Cardiac muscle cell (in vitro differentiated cells and primary cell): ENCODE data around the gene TAPBP. TPM values are rescaled to one million over a fixed set of nuclear protein-coding genes. Genes with fewer than 3 reads are reported as not detected.
"Not testable (repeated sequence)": the region's sequence is repeated elsewhere in the genome, so short reads cannot be mapped to it uniquely, and the experiment has no call there.

Experiments
- DNase-seq, 2 donors: peaks; one replicate each; pipeline versions ENCODE4 v3.0.0 to v3.0.0-alpha.2; 2010 to 2017; ENCODE audit warnings: low read depth in 1 of 2, low spot score in 1 of 2
- H3K27ac ChIP-seq: fragments of 200-600 bp; sonication (generic); 2 replicates; pipeline ENCODE4 v1.5.1; 2016
- H3K27me3 ChIP-seq: fragments of 200-600 bp; sonication (generic); 2 replicates; pipeline ENCODE4 v1.6.0; 2016; ENCODE audit warnings: control low read depth
- H3K36me3 ChIP-seq: fragments of 200-600 bp; sonication (generic); 2 replicates; pipeline ENCODE4 v1.5.1; 2016; ENCODE audit warnings: control low read depth
- H3K4me1 ChIP-seq: fragments of 200-600 bp; sonication (generic); 2 replicates; pipeline ENCODE4 v1.8.1; 2017; ENCODE audit warnings: low read depth, mild to moderate bottlenecking, mixed run types
- H3K4me3 ChIP-seq: fragments of 200-600 bp; sonication (generic); 2 replicates; pipeline ENCODE4 v1.5.1; 2016; ENCODE audit warnings: mild to moderate bottlenecking
- H3K9me3 ChIP-seq: fragments of 200-600 bp; sonication (generic); 2 replicates; pipeline ENCODE4 v1.5.1; 2017; ENCODE audit warnings: low read depth, mild to moderate bottlenecking, control low read depth
- polyA plus RNA-seq: library from polyadenylated mRNA; unstranded; fragments of >200 nt; fragmentation: Nextera tagmentation; extraction: Ambion mirVana; gene quantifications from 2 replicates; pipeline ENCODE4 v1.2.1, GENCODE V29; 2016
- total RNA-seq: library from RNA; depleted of rRNA; stranded (reverse); fragments of >200 nt; gene quantifications from 2 replicates; pipeline ENCODE4 v1.2.3, GENCODE V29; 2016
- TF ChIP-seq, protein P1 (sequence below): IDR thresholded peaks from 2 replicates; pipeline ENCODE4 v1.5.1; 2012; ENCODE audit warnings: low read depth, mild to moderate bottlenecking, low read length

Gene TAPBP
- total RNA-seq (29.9 and 36.4 TPM in 2 replicates), polyA plus RNA-seq (30.8 and 39.2 TPM in 2 replicates)

DNA sequence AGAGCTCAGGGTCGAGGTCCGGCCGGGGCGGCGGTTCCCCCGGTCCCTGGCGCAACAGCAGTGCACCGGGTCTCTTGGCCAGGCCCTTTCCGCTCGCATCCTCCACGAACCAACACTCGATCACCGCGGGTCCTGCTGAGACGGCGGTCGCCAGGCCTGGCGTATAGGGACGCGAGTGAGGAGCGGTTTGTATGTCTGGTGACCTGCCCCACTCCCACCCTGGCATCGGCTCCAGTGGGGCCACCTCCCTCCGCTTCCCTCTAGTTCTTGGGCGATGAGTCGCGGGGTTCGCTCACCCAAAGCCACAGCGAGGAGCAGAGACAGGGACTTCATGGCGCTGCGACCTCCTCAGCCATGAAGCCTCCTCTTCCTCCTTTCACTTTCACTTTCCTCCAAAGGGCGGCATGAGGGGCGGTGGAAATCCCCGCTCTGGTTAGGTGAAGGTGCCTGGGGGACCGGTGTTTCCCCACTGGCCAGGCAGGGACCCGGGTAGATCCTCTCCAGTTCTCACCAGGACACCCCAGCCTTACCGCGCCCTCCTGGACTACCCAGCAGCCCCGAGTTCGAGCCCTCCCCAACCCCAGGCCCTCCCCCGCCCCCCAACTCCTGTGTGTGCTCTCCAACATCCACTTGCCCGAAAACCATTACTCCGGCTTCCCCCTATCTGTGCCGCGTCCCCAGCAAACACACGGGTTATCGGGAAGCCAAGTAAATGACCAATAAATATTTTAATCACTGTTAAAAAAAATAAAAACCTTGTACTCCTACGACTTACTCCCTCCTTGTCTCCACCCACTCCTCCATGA, at the start of gene TAPBP:
TAPBP (minus strand) TSS at position 370 of the 806 bp plus-strand sequence; CDS start at position 333, 37 bp downstream.
- no peaks in the 10 kb centered on the region for H3K27me3 ChIP-seq
- TF ChIP-seq, protein P1, sequence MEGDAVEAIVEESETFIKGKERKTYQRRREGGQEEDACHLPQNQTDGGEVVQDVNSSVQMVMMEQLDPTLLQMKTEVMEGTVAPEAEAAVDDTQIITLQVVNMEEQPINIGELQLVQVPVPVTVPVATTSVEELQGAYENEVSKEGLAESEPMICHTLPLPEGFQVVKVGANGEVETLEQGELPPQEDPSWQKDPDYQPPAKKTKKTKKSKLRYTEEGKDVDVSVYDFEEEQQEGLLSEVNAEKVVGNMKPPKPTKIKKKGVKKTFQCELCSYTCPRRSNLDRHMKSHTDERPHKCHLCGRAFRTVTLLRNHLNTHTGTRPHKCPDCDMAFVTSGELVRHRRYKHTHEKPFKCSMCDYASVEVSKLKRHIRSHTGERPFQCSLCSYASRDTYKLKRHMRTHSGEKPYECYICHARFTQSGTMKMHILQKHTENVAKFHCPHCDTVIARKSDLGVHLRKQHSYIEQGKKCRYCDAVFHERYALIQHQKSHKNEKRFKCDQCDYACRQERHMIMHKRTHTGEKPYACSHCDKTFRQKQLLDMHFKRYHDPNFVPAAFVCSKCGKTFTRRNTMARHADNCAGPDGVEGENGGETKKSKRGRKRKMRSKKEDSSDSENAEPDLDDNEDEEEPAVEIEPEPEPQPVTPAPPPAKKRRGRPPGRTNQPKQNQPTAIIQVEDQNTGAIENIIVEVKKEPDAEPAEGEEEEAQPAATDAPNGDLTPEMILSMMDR = no peak
- peaks cover 8% of the 10 kb centered on the region for H3K4me1 ChIP-seq
- DNase-seq = peak; percentile 56 to 59
- no peak within 1 kb of the TSS for H3K27ac ChIP-seq
- H3K4me3 ChIP-seq = peak within 1 kb of the TSS; percentile 49
- H3K36me3 ChIP-seq = peaks cover 5% of the 10 kb centered on the region
- H3K9me3 ChIP-seq = no peaks in the 10 kb centered on the region

DNA sequence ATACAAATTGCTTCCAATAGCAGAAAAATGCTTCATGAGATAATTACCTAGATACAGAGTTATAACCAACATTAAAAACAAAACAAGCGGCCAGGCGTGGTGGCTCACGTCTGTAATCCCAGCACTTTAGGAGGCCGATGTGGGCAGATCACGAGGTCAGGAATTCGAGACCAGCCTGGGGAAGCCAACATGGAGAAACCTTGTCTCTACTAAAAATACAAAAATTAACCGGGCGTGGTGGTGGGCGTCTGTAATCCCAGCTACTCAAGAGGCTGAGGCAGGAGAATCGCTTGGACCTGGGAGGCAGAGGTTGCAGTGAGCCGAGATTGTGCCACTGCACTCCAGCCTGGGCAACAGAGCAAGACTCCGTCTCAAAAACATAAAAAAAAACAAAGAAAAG, 49.6 kb upstream of the TAPBP start:
- not testable (repeated sequence) for H3K27me3 ChIP-seq, H3K4me3 ChIP-seq, H3K27ac ChIP-seq, H3K36me3 ChIP-seq, H3K9me3 ChIP-seq, DNase-seq
- peaks cover 31% of the 10 kb centered on the region for H3K4me1 ChIP-seq

DNA sequence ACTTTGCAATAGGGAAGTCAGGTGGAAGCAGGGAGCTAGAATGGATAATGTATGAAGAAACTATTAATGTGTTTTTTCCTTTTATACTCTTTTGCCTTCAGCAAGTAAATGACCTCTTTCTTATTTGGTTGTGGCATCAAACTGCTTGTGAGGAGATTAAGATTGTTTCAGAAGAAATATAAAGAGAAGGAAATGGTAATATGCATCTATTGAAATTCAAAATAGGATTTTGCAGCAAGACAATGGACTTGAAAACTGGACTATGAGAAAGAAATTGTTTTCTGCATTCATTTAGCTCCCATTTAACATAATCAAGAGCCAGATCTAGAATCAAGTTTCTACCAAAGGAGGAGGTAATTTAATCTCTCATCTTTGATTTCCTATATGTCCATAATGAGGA, 45.5 kb upstream of the TAPBP start:
- Histone ChIP-seq H3K36me3 (no peaks in the 10 kb centered on the region), H3K9me3 (no peaks in the 10 kb centered on the region), H3K27me3 (no peaks in the 10 kb centered on the region), H3K27ac (no peak overlapping the region), H3K4me3 (no peak overlapping the region), H3K4me1 (peaks cover 25% of the 10 kb centered on the region)
- DNase-seq = no peak
- TF ChIP-seq, protein P1 = no peak

DNA sequence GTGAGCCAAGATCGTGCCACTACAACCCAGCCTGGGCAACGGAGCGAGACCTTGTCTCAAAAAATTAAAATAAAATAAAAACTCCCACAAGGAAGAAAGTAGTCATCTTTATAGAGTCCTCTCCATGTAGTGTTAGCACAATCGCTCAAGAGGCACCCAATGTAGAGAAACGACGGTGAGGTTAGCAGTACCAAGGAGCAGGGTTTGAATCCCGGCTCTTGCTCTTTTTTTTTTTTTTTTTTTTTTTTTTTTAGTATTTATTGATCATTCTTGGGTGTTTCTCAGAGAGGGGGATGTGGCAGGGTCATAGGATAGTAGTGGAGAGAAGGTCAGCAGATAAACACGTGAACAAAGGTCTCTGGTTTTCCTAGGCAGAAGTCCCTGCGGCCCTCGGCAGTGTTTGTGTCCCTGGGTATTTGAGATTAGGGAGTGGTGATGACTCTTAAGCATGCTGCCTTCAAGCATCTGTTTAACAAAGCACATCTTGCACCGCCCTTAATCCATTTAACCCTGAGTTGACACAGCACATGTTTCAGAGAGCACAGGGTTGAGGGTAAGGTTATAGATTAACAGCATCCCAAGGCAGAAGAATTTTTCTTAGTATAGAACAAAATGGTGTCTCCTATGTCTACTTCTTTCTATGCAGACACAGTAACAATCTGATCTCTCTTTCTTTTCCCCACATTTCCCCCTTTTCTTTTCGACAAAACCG, 43.4 kb upstream of the TAPBP start:
- not testable (repeated sequence) for H3K4me3 ChIP-seq, H3K27ac ChIP-seq, DNase-seq, H3K9me3 ChIP-seq, H3K36me3 ChIP-seq, H3K27me3 ChIP-seq
- H3K4me1 ChIP-seq = peaks cover 18% of the 10 kb centered on the region

DNA sequence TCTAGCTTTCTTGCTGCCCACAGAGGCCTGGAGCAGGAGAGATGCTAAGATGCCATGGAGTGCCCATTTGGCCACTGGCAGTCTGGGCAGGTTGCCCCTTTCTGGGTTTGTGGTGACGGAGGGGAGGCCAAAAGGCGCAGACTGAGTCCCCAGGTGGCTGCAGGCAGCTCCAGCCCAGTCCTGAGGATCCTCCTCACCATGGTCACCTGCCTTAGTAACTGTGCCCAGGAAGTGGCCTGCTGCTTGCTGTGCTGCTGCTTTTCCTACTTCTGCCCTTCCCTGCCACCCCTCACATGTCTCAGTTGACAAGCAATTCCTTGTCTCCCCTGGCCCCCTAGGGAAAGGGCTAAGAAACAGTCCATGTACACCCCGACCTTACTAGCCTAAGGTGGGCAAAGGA, 42.4 kb upstream of the TAPBP start:
- TF ChIP-seq, protein P1 = no peak
- H3K4me3 ChIP-seq = no peak overlapping the region
- H3K36me3 ChIP-seq = no peaks in the 10 kb centered on the region
- no peaks in the 10 kb centered on the region for H3K9me3 ChIP-seq
- peaks cover 18% of the 10 kb centered on the region for H3K4me1 ChIP-seq
- H3K27ac ChIP-seq = no peak overlapping the region
- DNase-seq = no peak
- H3K27me3 ChIP-seq = no peaks in the 10 kb centered on the region

DNA sequence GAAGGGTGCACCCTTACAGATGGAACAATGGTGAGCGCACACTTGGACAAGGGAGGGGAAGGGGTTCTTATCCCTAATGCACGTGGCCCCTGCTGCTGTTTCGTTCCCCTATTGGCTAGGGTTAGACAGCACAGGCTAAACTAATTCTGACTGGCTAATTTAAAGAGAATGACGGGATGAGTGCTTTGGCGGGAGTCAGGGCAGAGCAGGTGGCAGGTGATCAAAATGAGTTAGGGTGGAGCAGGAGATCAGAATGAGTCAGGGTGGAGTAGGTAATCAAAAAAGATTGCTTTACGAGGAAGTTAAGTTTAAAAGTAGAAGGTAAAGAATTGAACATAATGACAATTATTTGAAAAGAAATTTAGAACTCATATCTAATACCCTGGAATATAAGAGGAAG, 42.0 kb upstream of the TAPBP start:
- H3K36me3 ChIP-seq, H3K4me3 ChIP-seq, H3K9me3 ChIP-seq, DNase-seq, H3K27me3 ChIP-seq, H3K27ac ChIP-seq: not testable (repeated sequence)
- peaks cover 18% of the 10 kb centered on the region for H3K4me1 ChIP-seq

DNA sequence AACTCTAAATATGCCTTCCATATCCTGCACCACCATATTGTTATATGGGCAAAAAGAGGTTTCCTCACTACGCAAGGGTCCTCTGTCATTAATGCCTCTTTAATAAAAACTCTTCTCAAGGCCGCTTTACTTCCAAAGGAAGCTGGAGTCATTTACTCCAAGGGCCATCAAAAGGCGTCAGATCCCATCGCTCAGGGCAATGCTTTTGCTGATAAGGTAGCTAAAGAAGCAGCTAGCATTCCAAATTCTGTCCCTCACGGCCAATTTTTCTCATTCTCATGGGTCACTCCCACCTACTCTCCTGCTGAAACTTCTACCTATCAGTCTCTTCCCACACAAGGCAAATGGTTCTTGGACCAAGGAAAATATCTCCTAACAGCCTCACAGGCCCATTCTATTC, 33.9 kb upstream of the TAPBP start:
- Histone ChIP-seq H3K27me3 (no peaks in the 10 kb centered on the region), H3K36me3 (no peaks in the 10 kb centered on the region), H3K4me3 (no peak overlapping the region), H3K27ac (no peak overlapping the region), H3K4me1 (peaks cover 6% of the 10 kb centered on the region), H3K9me3 (no peaks in the 10 kb centered on the region)
- DNase-seq = no peak
- TF ChIP-seq, protein P1 = no peak

DNA sequence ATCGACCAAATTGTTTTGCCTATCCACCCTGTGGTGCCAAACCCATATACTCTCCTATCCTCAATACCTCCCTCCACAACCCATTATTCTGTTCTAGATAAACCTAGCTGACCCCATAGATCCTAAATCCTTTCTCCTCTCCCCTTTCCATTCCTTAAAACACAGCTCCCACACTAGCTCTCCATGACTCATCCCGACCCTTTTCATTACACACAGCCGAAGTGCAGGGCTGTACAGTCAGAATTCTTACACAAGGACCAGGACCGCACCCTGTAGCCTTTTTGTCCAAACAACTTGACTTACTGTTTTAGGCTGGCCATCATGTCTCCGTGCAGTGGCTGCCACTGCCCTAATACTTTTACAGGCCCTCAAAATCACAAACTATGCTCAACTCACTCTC, 33.1 kb upstream of the TAPBP start:
- not testable (repeated sequence) for H3K36me3 ChIP-seq, H3K27me3 ChIP-seq, H3K9me3 ChIP-seq, H3K4me1 ChIP-seq, H3K4me3 ChIP-seq, H3K27ac ChIP-seq
- DNase-seq = peak in 1 of 2 donors; percentile 19
